ENCODE results near the gene INF2.

INF2 gene

GRCh38 chr14:104706733-104707607 lies 17.6 kb downstream of the INF2 start:
- no peak for DNase-seq

GRCh38 chr14:104707608-104708595 lies 18.5 kb downstream of the INF2 start:
- DNase-seq = no peak

- no peak for DNase-seq
Observed at GRCh38 chr14:104708606-104709268, 19.3 kb downstream of the INF2 start.

GRCh38 chr14:104709387-104710039 lies 20.1 kb downstream of the INF2 start:
- DNase-seq = no peak

GRCh38 chr14:104710071-104710735 lies 20.8 kb downstream of the INF2 start:
- DNase-seq = no peak

- DNase-seq = no peak
Observed at GRCh38 chr14:104712881-104713734, 23.7 kb downstream of the INF2 start.

GRCh38 chr14:104714066-104714465 lies 24.6 kb downstream of the INF2 start:
- DNase-seq = no peak

- no peak for DNase-seq
Observed at GRCh38 chr14:104714681-104715080, 25.3 kb downstream of the INF2 start.

GRCh38 chr14:104715416-104715815 lies 26.0 kb downstream of the INF2 start:
- DNase-seq = no peak

- no peak for DNase-seq
Observed at GRCh38 chr14:104715871-104716270, 26.5 kb downstream of the INF2 start.

GRCh38 chr14:104717137-104717536 lies 27.7 kb downstream of the INF2 start:
- no peak for DNase-seq

GRCh38 chr14:104717646-104718045 lies 28.2 kb downstream of the INF2 start:
- DNase-seq = no peak

- no peak for DNase-seq
Observed at GRCh38 chr14:104718147-104718546, 28.7 kb downstream of the INF2 start.

GRCh38 chr14:104718871-104719270 lies 29.5 kb downstream of the INF2 start:
- DNase-seq = no peak

- DNase-seq = no peak
Observed at GRCh38 chr14:104719343-104719742, 29.9 kb downstream of the INF2 start.

- DNase-seq = no peak
Observed at GRCh38 chr14:104721505-104722431, 32.4 kb downstream of the INF2 start.

GRCh38 chr14:104722938-104723650 lies 33.7 kb downstream of the INF2 start:
- DNase-seq = no peak

GRCh38 chr14:104723651-104724406 lies 34.4 kb downstream of the INF2 start, which contains the start of gene ADSS1:
Gene ADSS1, plus strand, starts transcription at chr14:104724229. Its CDS starts 42 bp downstream, at chr14:104724271.
- DNase-seq = no peak

Data from NCI-H510A (cell line).